ENCODE data around the gene STOX2. TPM values are rescaled to one million over a fixed set of nuclear protein-coding genes. Genes with fewer than 3 reads are reported as not detected.

Gene STOX2
- total and polyA plus RNA-seq, 10 of the 15 experiments (the other 5 are each of a cell fraction or from before 2014, with no cell fraction given) = 0.01 to 1.2 (median 0.18) TPM; not detected in 4

GRCh38 chr4:183985786-183986185 lies 80.7 kb downstream of the STOX2 start:
- Histone ChIP-seq H3K9ac (ENCODE audit: control insufficient read depth, insufficient read depth, low read length) (no peak overlapping the region), H3K27ac (ENCODE audit: control insufficient read depth, insufficient read depth) (no peak overlapping the region), H3K9me3 (replicated peaks; ENCODE audit: control insufficient read depth, insufficient read depth, low read length) (no peaks in the 10 kb centered on the region), H3K27me3 (replicated peaks in 1 of 2; ENCODE audit: control insufficient read depth in 2 of 2, insufficient read depth in 2 of 2, low read length in 1 of 2) (no peaks in the 10 kb centered on the region; a peak in 1 of 4 replicates), H2AFZ (ENCODE audit: control insufficient read depth, low read depth, low read length) (no peak overlapping the region), H3K79me2 (ENCODE audit: control insufficient read depth, insufficient read depth, low read length) (no peaks in the 10 kb centered on the region), H3K4me3 (no peak overlapping the region), H3K4me2 (ENCODE audit: control insufficient read depth, insufficient read depth) (no peak overlapping the region), H3K4me1 (ENCODE audit: control insufficient read depth, insufficient read depth, low read length) (no peaks in the 10 kb centered on the region), H4K20me1 (ENCODE audit: control insufficient read depth, insufficient read depth) (no peaks in the 10 kb centered on the region), H3K36me3 (ENCODE audit: control insufficient read depth in 2 of 2, insufficient read depth in 2 of 2, low read length in 1 of 2) (no peaks in the 10 kb centered on the region)
- in situ Hi-C loops (cut with MboI) (no loop called here), intact Hi-C loops (cut with micrococcal nuclease; ENCODE audit: unreplicated experiment) (no loop called here)
- ChIA-PET POLR2A (no interaction called here), CTCF (no interaction called here), SMC1A (ENCODE audit: uncharacterized antibody, unreplicated experiment) (no interaction called here), RAD21 (ENCODE audit: unreplicated experiment) (no interaction called here)
- FAIRE-seq (no peak), DNase-seq (ENCODE audit: low read depth, low spot score) (no peak), ATAC-seq (no peak)
- WGBS (ENCODE audit: insufficient coverage, insufficient replicate concordance, low lambda C conversion rate, missing lambda C conversion rate) = 30% methylated on average over 7 of the region's 7 CpGs
- no TSS peak for BruUV-seq (replicated peaks)
- no peak for TF ChIP-seq NFIC (IDR thresholded peaks at IDR 0.05; ENCODE audit: low read depth, low read length)
- TF ChIP-seq SUZ12 (IDR thresholded peaks at IDR 0.05; ENCODE audit: unreplicated experiment) = no peak
- TF ChIP-seq CBX5 (IDR thresholded peaks at IDR 0.05; ENCODE audit: low read depth) = no peak
- no peak for TF ChIP-seq ZNF687 (IDR thresholded peaks at IDR 0.05)
- no peak for TF ChIP-seq RAD51 (IDR thresholded peaks at IDR 0.05)
- TF ChIP-seq SREBF2 (IDR thresholded peaks at IDR 0.05; ENCODE audit: low read length) = no peak
- TF ChIP-seq, protein P1, sequence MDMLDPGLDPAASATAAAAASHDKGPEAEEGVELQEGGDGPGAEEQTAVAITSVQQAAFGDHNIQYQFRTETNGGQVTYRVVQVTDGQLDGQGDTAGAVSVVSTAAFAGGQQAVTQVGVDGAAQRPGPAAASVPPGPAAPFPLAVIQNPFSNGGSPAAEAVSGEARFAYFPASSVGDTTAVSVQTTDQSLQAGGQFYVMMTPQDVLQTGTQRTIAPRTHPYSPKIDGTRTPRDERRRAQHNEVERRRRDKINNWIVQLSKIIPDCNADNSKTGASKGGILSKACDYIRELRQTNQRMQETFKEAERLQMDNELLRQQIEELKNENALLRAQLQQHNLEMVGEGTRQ (IDR thresholded peaks at IDR 0.05; ENCODE audit: borderline replicate concordance, low read depth, low read length) = no peak
- TF ChIP-seq TCF7 (IDR thresholded peaks at IDR 0.05; ENCODE audit: borderline replicate concordance) = no peak
- TF ChIP-seq BHLHE40 (IDR thresholded peaks at IDR 0.05; ENCODE audit: borderline replicate concordance in 1 of 2, low read depth in 2 of 2, low read length in 1 of 2) = no peak
- no peak for TF ChIP-seq GABPA (IDR thresholded peaks at IDR 0.05; ENCODE audit: low read depth)
- no peak for TF ChIP-seq CHD1 (IDR thresholded peaks at IDR 0.05; ENCODE audit: low read depth, low read length)

All from GM12878 (cell line).